GM12872 (cell line): Measurements from ENCODE around the gene DNM2.

Experiments used
- TF ChIP-seq, protein P1 (sequence below): IDR thresholded peaks from 3 replicates; pipeline ENCODE4 v1.5.1; 2011; ENCODE audit warnings: low read depth, mild to moderate bottlenecking, low read length, moderate library complexity; ENCODE audit not compliant: insufficient read depth

Gene DNM2

GRCh38 chr19:10686661-10687517 is 31.0 kb upstream of the DNM2 start:
- TF ChIP-seq, protein P1, sequence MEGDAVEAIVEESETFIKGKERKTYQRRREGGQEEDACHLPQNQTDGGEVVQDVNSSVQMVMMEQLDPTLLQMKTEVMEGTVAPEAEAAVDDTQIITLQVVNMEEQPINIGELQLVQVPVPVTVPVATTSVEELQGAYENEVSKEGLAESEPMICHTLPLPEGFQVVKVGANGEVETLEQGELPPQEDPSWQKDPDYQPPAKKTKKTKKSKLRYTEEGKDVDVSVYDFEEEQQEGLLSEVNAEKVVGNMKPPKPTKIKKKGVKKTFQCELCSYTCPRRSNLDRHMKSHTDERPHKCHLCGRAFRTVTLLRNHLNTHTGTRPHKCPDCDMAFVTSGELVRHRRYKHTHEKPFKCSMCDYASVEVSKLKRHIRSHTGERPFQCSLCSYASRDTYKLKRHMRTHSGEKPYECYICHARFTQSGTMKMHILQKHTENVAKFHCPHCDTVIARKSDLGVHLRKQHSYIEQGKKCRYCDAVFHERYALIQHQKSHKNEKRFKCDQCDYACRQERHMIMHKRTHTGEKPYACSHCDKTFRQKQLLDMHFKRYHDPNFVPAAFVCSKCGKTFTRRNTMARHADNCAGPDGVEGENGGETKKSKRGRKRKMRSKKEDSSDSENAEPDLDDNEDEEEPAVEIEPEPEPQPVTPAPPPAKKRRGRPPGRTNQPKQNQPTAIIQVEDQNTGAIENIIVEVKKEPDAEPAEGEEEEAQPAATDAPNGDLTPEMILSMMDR: no peak

DNA sequence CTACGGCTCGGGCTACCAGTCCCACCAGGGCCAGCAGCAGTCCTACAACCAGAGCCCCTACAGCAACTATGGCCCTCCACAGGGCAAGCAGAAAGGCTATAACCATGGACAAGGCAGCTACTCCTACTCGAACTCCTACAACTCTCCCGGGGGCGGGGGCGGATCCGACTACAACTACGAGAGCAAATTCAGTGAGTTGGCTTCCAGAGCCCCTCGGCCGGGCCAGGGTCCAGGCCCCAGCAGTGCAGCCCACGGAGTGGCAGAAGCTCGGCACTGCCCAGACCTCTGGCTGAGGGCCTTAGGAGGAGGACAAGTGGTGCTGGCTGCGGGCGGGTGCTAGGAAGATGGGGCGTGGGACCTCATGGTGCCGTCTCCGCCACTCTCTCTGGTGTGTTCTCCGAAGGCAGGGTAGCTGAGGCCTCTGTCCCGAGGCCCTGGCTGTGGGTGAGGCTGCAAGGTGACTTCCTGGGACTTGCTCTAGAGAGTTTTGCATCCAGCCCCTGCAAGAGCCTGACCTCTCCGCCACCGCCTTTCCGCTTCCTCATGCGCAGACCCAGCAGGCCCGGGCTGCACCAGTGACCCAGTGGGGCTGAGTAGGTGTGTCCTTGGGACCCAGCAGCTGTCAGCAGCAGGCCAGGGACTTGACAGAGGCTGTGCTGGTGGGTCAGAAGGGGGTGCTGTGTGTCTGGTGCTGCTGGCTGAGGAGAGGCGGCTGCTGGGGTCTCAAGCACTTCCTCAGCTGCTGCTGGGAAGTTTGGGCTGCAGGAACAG is 30.2 kb upstream of the DNM2 start:
- TF ChIP-seq, protein P1: no peak

- TF ChIP-seq, protein P1: no peak
Observed at GRCh38 chr19:10688545-10689280, 29.2 kb upstream of the DNM2 start.

DNA sequence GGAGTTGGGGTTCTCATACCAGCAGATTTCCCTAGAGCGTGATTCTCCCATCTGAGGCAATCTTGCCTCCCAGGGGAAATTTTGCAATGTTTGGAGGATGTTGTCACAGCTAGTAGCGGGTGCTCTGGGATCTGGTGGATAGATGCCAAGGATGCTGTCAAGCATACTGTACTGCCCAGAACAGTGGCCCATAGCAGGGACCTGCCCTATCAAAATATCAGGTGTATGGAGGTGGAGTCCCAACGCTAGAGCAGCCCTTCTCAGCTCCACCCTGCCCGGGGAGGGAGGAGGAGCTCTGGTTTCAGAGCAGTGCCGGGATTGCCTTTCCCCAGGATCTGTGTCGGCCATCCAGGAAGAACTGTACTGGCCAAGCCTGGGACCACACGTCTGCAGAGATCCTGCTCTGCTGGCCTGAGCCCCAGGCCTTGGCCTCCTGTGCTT is 27.5 kb upstream of the DNM2 start:
- TF ChIP-seq, protein P1: no peak

DNA sequence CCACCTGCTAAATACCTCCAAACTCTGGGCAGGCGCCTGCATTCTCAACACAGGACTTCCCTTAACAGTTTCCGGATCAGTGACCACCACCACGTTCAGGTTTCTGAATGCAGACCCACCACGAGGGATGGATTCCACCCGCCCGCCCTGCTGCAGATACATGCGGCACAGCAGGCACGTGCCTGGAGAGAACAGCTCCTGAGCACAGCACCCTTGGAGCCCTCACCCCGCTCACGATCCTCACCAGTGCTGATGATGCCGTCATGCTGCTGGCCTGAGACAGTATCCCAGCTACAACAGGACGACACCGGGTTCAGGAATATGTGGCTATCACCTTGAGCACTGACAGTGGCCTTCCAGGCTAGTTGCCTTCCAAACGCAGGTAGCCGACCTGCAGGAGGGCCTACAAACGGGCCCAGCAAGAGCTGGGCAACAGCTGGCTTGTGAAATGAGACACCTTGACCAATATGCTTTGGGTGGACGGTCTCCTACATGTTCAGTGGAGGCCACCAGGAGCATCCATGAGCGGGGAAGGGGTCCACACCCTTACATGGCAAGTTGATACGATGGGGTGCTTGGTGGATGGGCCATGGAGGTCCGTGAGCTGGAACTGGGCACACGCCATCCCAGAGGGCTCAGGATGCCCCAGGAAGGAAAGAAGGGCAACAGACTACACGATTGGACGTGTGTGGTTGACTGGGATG is 26.5 kb upstream of the DNM2 start:
- TF ChIP-seq, protein P1: no peak

GRCh38 chr19:10691883-10692282 is 26.0 kb upstream of the DNM2 start:
- TF ChIP-seq, protein P1: no peak
